Measurements from ENCODE around the gene MYLK. TPM values are rescaled to one million over a fixed set of nuclear protein-coding genes. Genes with fewer than 3 reads are reported as not detected.

The MYLK gene
- total RNA-seq, 1 donor from 2014 or later: 0.26 TPM

GRCh38 chr3:123658118-123658851 is 225.8 kb downstream of the MYLK start:
- peaks cover 8% of the 10 kb centered on the region for H3K27me3 Mint-ChIP-seq
- no peaks in the 10 kb centered on the region for H3K4me1 Mint-ChIP-seq
- intact Hi-C loops (cut with micrococcal nuclease): no loop called here
- no peak for DNase-seq
- no peak overlapping the region for H3K27ac Mint-ChIP-seq
- H3K9me3 Mint-ChIP-seq: peaks cover 9% of the 10 kb centered on the region
- no peak overlapping the region for H3K4me3 Mint-ChIP-seq
- H3K36me3 Mint-ChIP-seq (ENCODE audit: low read depth): no peaks in the 10 kb centered on the region

DNA sequence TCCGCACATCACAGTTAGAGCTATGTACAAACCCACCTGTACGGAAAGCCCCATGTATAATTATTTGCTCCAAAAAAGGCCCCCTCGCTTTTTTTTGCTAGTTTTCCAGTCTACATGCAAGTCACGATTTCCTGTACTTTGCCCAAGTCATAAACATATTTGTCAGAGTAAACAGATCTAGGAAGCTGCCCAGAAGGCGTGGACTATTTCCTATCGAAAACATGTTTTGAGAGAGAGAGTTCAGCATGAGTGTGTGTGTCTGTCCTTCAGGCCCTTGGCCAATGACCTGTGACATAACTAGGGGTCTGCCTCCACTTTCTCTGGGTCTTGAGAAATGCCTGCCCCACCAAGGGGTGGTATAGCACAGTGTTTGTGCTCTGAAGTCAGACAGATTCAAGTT is 226.6 kb downstream of the MYLK start:
- Mint-ChIP-seq H3K36me3 (ENCODE audit: low read depth) (no peaks in the 10 kb centered on the region), H3K4me3 (no peak overlapping the region), H3K4me1 (no peaks in the 10 kb centered on the region), H3K9me3 (peaks cover 9% of the 10 kb centered on the region), H3K27ac (no peak overlapping the region), H3K27me3 (peaks cover 6% of the 10 kb centered on the region)
- DNase-seq: no peak
- intact Hi-C loops (cut with micrococcal nuclease): no loop called here

DNA sequence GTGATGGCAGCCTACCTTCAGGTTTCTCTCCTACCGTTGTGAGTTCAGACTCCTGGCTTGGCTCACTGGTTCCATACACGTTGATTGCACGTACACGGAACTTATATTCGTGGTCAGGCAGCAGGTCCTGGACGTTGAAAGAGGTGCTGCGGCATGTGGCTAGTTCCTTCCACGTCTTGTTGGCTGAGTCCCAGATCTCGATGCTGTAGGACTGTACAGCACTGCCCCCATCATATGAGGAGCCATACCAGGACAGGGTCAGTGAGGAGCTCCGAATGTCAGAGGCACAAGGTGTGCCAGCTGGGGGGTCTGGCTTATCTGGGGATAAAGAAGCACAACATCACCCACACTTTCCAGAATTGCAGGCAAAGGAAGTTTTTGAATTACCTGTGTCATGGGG is 227.0 kb downstream of the MYLK start:
- Mint-ChIP-seq H3K27ac (no peak overlapping the region), H3K27me3 (peaks cover 6% of the 10 kb centered on the region), H3K4me3 (no peak overlapping the region), H3K9me3 (peaks cover 9% of the 10 kb centered on the region), H3K36me3 (ENCODE audit: low read depth) (no peaks in the 10 kb centered on the region), H3K4me1 (no peaks in the 10 kb centered on the region)
- DNase-seq: no peak
- intact Hi-C loops (cut with micrococcal nuclease): no loop called here

DNA sequence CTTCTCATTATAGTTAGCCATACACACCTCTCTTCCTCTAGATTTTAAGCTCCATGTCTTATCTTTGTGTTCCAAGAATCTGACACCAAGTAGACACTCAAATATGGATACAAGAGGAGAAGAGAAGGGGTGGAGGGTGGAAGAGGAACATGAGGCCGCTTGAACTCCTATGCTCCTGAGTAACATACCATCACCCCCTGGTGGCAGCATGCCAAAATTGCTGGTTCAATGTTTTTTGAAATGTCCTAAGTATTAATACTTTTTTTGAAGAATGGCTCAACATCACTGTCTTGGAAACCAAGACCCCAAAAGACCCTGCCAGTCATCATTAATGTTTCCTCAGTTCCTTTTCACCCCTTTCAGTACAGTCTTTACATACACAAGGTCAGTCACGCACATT is 227.4 kb downstream of the MYLK start:
- Mint-ChIP-seq H3K4me3 (no peak overlapping the region), H3K9me3 (peaks cover 9% of the 10 kb centered on the region), H3K27me3 (peaks cover 6% of the 10 kb centered on the region), H3K36me3 (ENCODE audit: low read depth) (no peaks in the 10 kb centered on the region), H3K4me1 (no peaks in the 10 kb centered on the region), H3K27ac (no peak overlapping the region)
- intact Hi-C loops (cut with micrococcal nuclease): no loop called here
- no peak for DNase-seq

GRCh38 chr3:123656274-123656673 is 227.9 kb downstream of the MYLK start:
- intact Hi-C loops (cut with micrococcal nuclease): no loop called here
- Mint-ChIP-seq H3K27ac (no peak overlapping the region), H3K4me1 (no peaks in the 10 kb centered on the region), H3K9me3 (peaks cover 9% of the 10 kb centered on the region), H3K27me3 (peaks cover 6% of the 10 kb centered on the region), H3K4me3 (no peak overlapping the region), H3K36me3 (ENCODE audit: low read depth) (no peaks in the 10 kb centered on the region)
- no peak for DNase-seq

DNA sequence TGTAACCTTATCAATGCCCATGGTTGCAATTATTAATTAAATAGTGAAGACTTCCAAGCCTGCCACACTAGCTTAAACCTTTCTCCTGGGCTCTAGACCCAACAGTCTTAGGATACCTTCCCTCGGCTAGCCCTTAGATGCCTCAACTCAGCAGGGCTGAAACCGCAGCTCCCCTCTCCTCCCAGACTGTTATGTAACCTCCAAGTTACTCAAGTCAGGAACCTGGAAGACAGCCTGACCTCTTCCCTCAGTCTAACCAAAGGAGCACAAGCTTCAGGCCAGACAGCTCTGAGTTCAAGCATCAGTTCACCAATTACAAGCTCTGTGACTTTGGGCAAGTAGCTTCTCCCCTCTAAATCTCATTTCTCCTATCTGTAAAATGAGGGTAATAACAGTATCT is 228.7 kb downstream of the MYLK start:
- Mint-ChIP-seq H3K27ac (no peak overlapping the region), H3K27me3 (peaks cover 6% of the 10 kb centered on the region)
- DNase-seq: no peak

GRCh38 chr3:123653221-123653682 is 230.9 kb downstream of the MYLK start:
- no peak for DNase-seq
- intact Hi-C loops (cut with micrococcal nuclease): no loop called here
- Mint-ChIP-seq H3K27ac (no peak overlapping the region), H3K27me3 (no peaks in the 10 kb centered on the region), H3K4me1 (no peaks in the 10 kb centered on the region), H3K36me3 (ENCODE audit: low read depth) (no peaks in the 10 kb centered on the region), H3K9me3 (peaks cover 9% of the 10 kb centered on the region), H3K4me3 (no peak overlapping the region)

More for the DNA sequence above, 228.7 kb downstream of the MYLK start:
- Mint-ChIP-seq H3K36me3 (ENCODE audit: low read depth) (no peaks in the 10 kb centered on the region), H3K4me3 (no peak overlapping the region), H3K9me3 (peaks cover 9% of the 10 kb centered on the region), H3K4me1 (no peaks in the 10 kb centered on the region)
- intact Hi-C loops (cut with micrococcal nuclease): no loop called here

DNA sequence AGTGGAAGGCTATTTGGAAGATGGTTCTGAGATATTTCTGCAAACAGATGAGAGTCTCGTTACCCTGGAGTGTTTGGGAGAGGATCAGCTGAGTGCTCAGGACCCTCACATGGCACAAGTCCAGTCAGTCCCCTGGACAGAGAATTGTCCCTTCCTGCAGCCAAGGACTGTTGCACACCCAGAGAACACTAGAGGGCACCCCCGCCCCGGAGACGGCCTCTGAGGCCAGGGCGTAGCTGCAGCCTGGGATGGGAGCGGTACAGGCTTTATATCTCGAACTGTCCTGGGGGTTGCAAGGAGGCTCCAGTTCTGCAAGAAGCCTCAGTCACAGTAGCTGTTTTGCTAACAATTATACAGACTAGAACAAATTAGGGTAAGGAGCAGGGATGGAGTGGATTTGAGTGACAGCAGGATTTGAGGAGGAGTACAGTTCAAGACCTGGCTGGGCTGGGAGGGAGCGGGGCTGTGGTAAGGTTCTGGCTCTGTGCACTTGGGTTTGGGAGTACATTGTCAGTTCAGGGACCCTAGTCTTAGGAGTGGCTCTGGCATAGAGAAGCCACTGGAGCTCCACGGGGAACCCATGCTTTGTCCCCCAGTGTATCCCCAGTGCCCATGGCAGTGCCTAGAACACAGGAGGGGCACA is 231.7 kb downstream of the MYLK start:
- no peak overlapping the region for H3K4me3 Mint-ChIP-seq
- peaks cover 9% of the 10 kb centered on the region for H3K9me3 Mint-ChIP-seq
- H3K36me3 Mint-ChIP-seq (ENCODE audit: low read depth): no peaks in the 10 kb centered on the region
- intact Hi-C loops (cut with micrococcal nuclease): no loop called here
- H3K27me3 Mint-ChIP-seq: no peaks in the 10 kb centered on the region
- no peak overlapping the region for H3K27ac Mint-ChIP-seq
- DNase-seq: peak; percentile 79
- no peaks in the 10 kb centered on the region for H3K4me1 Mint-ChIP-seq

DNA sequence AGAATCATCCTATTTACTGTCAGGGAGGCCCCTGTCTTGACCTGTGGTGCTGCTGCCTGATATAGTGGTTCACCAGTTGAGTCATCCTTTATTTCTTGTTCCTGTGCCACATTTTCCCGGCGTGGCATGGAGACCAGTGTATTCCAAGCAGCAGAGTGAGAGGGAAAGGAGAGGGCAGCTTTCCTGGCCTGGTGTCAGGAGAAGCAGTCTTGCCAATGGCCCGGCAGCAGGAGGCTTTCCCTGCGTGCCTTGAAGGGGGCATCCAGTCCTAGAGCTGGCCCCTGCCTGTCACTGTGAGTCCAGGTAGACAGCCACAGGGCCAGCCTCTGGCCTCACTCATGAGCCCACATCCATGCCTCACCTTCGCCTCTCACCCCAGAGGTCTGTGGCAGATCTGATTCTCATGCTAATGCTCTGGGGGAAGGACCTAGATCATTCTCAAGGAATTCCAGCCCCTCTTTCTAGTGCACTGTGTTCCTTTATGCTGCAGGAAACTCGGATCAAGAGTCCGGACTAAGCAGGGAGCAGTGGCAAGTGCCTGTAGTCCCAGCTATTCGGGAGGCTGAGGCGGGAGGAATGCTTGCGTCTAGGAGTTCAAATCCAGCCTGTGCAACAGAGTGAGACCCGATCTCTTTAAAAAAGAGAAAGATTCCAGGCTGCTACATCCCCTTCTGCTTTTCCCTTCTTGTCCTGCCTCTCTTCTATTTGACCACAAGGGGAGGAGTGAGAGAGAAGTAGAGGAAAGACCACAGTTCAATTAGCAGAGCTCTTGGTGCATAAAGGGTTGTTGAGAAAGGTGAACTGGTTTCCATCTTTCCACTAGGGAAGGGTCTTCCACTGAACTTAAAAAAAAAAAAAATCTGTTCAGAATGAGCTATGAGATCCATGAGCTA is 232.4 kb downstream of the MYLK start:
- no peaks in the 10 kb centered on the region for H3K4me1 Mint-ChIP-seq
- no peaks in the 10 kb centered on the region for H3K27me3 Mint-ChIP-seq
- H3K36me3 Mint-ChIP-seq (ENCODE audit: low read depth): no peaks in the 10 kb centered on the region
- no peak overlapping the region for H3K27ac Mint-ChIP-seq
- no peak overlapping the region for H3K4me3 Mint-ChIP-seq
- H3K9me3 Mint-ChIP-seq: peaks cover 5% of the 10 kb centered on the region
- DNase-seq: no peak
- intact Hi-C loops (cut with micrococcal nuclease): no loop called here

- H3K9me3 Mint-ChIP-seq: no peaks in the 10 kb centered on the region
- H3K4me3 Mint-ChIP-seq: no peak overlapping the region
- intact Hi-C loops (cut with micrococcal nuclease): no loop called here
- no peaks in the 10 kb centered on the region for H3K4me1 Mint-ChIP-seq
- no peaks in the 10 kb centered on the region for H3K27me3 Mint-ChIP-seq
- H3K27ac Mint-ChIP-seq: no peak overlapping the region
- H3K36me3 Mint-ChIP-seq (ENCODE audit: low read depth): no peaks in the 10 kb centered on the region
- DNase-seq: no peak
Observed at GRCh38 chr3:123650101-123650500, 234.0 kb downstream of the MYLK start.

GRCh38 chr3:123648696-123649405 is 235.3 kb downstream of the MYLK start:
- no peak overlapping the region for H3K27ac Mint-ChIP-seq

DNA sequence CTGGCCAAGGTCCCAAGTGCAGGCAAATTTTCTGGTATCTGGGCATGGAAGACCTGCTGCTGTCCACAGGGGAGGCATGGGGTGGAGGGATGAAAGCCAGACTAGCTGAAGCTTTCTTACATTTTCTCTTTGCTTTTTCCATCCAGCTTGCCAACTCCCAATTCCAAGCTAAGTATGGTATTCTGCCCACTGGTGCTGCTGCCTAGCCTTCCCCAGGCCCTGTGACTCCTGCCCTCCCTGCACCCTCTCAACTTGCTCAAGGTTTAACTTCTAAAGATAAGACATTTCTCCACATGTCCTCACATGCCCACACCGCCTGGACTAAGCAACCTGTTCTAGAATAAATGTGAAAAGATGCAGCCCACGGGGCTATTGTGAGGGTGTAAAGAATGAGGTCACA is 239.8 kb downstream of the MYLK start:
- no peak overlapping the region for H3K4me3 Mint-ChIP-seq
- no peaks in the 10 kb centered on the region for H3K9me3 Mint-ChIP-seq
- DNase-seq: no peak
- no peaks in the 10 kb centered on the region for H3K4me1 Mint-ChIP-seq
- no peak overlapping the region for H3K27ac Mint-ChIP-seq
- H3K36me3 Mint-ChIP-seq (ENCODE audit: low read depth): no peaks in the 10 kb centered on the region
- intact Hi-C loops (cut with micrococcal nuclease): no loop called here
- H3K27me3 Mint-ChIP-seq: peaks cover 2% of the 10 kb centered on the region

More at GRCh38 chr3:123648696-123649405, 235.3 kb downstream of the MYLK start:
- Mint-ChIP-seq H3K27me3 (no peaks in the 10 kb centered on the region), H3K36me3 (ENCODE audit: low read depth) (no peaks in the 10 kb centered on the region), H3K4me3 (no peak overlapping the region), H3K4me1 (no peaks in the 10 kb centered on the region), H3K9me3 (no peaks in the 10 kb centered on the region)
- intact Hi-C loops (cut with micrococcal nuclease): no loop called here
- DNase-seq: no peak

DNA sequence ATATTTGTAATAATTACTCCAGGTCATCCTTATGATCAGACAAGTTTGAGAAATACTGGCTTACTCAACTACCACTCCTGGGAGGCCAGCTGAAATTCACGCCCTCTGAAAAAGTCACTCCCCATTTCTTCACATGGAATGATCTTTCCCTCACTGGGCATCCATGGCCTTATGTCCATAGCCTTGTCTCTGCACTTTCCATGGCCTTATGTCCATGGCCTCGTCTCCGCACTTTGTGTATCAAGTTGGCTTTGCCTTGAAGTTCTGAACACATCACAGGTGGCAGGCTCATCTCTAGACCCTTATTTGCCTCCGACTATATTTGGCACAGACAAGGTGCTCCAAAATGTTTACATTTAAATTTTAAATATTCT is 241.2 kb downstream of the MYLK start:
- H3K4me1 Mint-ChIP-seq: no peaks in the 10 kb centered on the region
- no peak overlapping the region for H3K27ac Mint-ChIP-seq
- no peaks in the 10 kb centered on the region for H3K36me3 Mint-ChIP-seq (ENCODE audit: low read depth)
- DNase-seq: no peak
- intact Hi-C loops (cut with micrococcal nuclease): loop anchor here (1.0 kb wide), 1 partner anchor 80 kb away; no protein-coding TSS in a partner anchor
- H3K27me3 Mint-ChIP-seq: peaks cover 2% of the 10 kb centered on the region
- H3K4me3 Mint-ChIP-seq: no peak overlapping the region
- H3K9me3 Mint-ChIP-seq: no peaks in the 10 kb centered on the region

Measured in activated CD4-positive, alpha-beta T cell treated with anti-CD3 and anti-CD28 coated beads, Interleukin-2, amount 10 ng/mL, durations not matched to agents 24 days and 14 days (primary cell).